PC-9 (cell line): ENCODE data around the gene COMMD1. TPM values are rescaled to one million over a fixed set of nuclear protein-coding genes. Genes with fewer than 3 reads are reported as not detected.

Experiments
- BruUV-seq: library from RNA; stranded (reverse); fragments of 400-500 nt; replicated peaks from 2 replicates; lab custom pipeline; 2021; lab: Mats Ljungman, UMichigan
- CTCF ChIA-PET: fragments of 300-600 bp; sonication (Branson Sonifier 250); formaldehyde crosslinking; loops from one replicate; lab custom pipeline; 2022; ENCODE audit warnings: antibody characterized with exemption; lab: Charles Lee
- POLR2A ChIA-PET: fragments of 300-600 bp; sonication (Branson Sonifier 250); formaldehyde crosslinking; loops from one replicate; lab custom pipeline; 2022; ENCODE audit warnings: antibody characterized with exemption; ENCODE audit not compliant: unreplicated experiment; lab: Charles Lee
- DNase-seq, 2 experiments: peaks; one replicate each; pipeline versions ENCODE4 v3.0.0 to v3.0.0-alpha.2; 2015 to 2022; ENCODE audit warnings: mixed read lengths in 1 of 2
- H2AFZ ChIP-seq: fragments of 200-600 bp; sonication (generic); 2 replicates; pipeline ENCODE4 v1.8.1; 2017; ENCODE audit warnings: antibody characterized with exemption
- H3F3A ChIP-seq: fragments of 200-600 bp; sonication (generic); 2 replicates; pipeline ENCODE4 v1.8.1; 2017; ENCODE audit warnings: antibody characterized with exemption, mild to moderate bottlenecking, low read depth; ENCODE audit not compliant: insufficient read depth
- H3K27ac ChIP-seq: fragments of 200-600 bp; sonication (generic); 2 replicates; pipeline ENCODE4 v1.6.1; 2016; ENCODE audit warnings: mixed run types
- H3K27me3 ChIP-seq: fragments of 200-600 bp; sonication (generic); 2 replicates; pipeline ENCODE4 v1.6.1; 2016; ENCODE audit warnings: low read depth, mixed run types; ENCODE audit not compliant: insufficient read depth
- H3K36me3 ChIP-seq: fragments of 200-600 bp; sonication (generic); 2 replicates; pipeline ENCODE4 v1.6.1; 2016; ENCODE audit warnings: low read depth, mixed run types
- H3K4me1 ChIP-seq: fragments of 200-600 bp; sonication (generic); replicated peaks from 2 replicates; pipeline ENCODE4 v1.6.1; 2016; ENCODE audit warnings: mixed run types; ENCODE audit not compliant: insufficient read depth
- H3K4me2 ChIP-seq: fragments of 200-600 bp; sonication (generic); 2 replicates; pipeline ENCODE4 v1.6.1; 2017; ENCODE audit warnings: mixed run types
- H3K4me3 ChIP-seq: fragments of 200-600 bp; sonication (generic); 2 replicates; pipeline ENCODE4 v1.6.1; 2016; ENCODE audit warnings: mixed run types
- H3K79me2 ChIP-seq: fragments of 200-600 bp; sonication (generic); 2 replicates; pipeline ENCODE4 v1.6.1; 2017; ENCODE audit warnings: low read depth, mixed run types
- H3K9me2 ChIP-seq: fragments of 200-600 bp; sonication (generic); 2 replicates; pipeline ENCODE4 v1.8.1; 2017; ENCODE audit warnings: mild to moderate bottlenecking; ENCODE audit not compliant: insufficient read depth
- H3K9me3 ChIP-seq: fragments of 200-600 bp; sonication (generic); 2 replicates; pipeline ENCODE4 v1.8.1; 2016; ENCODE audit warnings: low read depth; ENCODE audit not compliant: insufficient read depth
- H4K20me1 ChIP-seq: fragments of 200-600 bp; sonication (generic); 2 replicates; pipeline ENCODE4 v1.8.1; 2017; ENCODE audit not compliant: insufficient read depth
- EZH2 ChIP-seq: fragments of 200-600 bp; sonication (generic); IDR thresholded peaks from 2 replicates; pipeline ENCODE4 v1.8.0; 2017; ENCODE audit warnings: antibody characterized with exemption, low read depth
- intact Hi-C: fragments of 100-400 bp; cut with micrococcal nuclease; formaldehyde crosslinking; loops from one replicate; pipeline ENCODE4 v1.10.0; 2022; ENCODE audit not compliant: unreplicated experiment
- total RNA-seq: library from RNA; stranded (reverse); gene quantifications from 2 replicates; pipeline ENCODE4 v1.2.3, GENCODE V29; 2021
- TF ChIP-seq, protein P1 (sequence below): fragments of 200-600 bp; sonication (generic); conservative IDR thresholded peaks from 2 replicates; pipeline ENCODE4 v1.6.1; 2017; ENCODE audit warnings: mixed run types, antibody characterized with exemption, mild to moderate bottlenecking, moderate library complexity

Gene COMMD1
- total RNA-seq, 1 experiment from 2014 or later = 16.3 TPM

DNA sequence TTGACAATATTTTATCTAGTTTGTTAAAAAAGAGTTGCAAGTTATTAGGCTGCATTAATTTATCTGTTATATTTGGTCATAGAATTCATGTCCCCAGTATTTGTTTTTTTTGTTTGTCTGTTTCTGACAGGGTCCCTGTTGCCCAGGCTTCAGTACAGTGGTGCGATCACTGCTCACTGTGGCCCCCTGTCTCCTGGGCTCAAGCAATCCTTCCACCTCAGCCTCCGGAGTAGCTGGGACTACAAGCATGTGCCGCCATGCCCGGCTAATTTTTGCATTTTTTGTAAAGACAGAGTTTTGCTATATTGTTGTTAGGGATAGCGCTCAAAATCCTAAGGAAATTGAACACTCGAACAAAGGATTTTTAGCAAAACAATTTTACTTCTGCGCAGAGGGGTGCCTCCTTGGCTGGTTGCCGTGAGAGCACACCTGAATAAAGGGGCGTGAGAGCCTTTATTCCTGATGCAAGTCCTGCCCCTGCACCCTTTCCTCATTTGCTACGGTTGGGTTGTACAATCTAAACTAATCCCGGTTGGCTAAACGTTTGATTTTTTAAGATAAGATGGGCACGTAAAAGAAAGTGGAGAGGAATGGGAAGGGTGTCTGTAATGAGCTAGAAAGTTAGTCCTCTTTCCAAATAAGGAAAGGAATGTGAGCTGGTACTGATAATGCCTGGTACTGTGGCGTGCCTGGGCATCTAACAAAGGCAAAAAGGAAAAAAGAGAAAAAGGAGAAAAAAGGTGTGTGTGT is 65.5 kb downstream of the COMMD1 start:
- no peaks in the 10 kb centered on the region for H3K27me3 ChIP-seq
- no TSS peak for BruUV-seq
- ChIA-PET CTCF (no interaction called here), POLR2A (no interaction called here)
- H3K27ac ChIP-seq = no peak overlapping the region
- H3K4me1 ChIP-seq = no peaks in the 10 kb centered on the region
- no peak overlapping the region for H3K4me3 ChIP-seq
- no peak for TF ChIP-seq EZH2
- TF ChIP-seq, protein P1, sequence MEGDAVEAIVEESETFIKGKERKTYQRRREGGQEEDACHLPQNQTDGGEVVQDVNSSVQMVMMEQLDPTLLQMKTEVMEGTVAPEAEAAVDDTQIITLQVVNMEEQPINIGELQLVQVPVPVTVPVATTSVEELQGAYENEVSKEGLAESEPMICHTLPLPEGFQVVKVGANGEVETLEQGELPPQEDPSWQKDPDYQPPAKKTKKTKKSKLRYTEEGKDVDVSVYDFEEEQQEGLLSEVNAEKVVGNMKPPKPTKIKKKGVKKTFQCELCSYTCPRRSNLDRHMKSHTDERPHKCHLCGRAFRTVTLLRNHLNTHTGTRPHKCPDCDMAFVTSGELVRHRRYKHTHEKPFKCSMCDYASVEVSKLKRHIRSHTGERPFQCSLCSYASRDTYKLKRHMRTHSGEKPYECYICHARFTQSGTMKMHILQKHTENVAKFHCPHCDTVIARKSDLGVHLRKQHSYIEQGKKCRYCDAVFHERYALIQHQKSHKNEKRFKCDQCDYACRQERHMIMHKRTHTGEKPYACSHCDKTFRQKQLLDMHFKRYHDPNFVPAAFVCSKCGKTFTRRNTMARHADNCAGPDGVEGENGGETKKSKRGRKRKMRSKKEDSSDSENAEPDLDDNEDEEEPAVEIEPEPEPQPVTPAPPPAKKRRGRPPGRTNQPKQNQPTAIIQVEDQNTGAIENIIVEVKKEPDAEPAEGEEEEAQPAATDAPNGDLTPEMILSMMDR = no peak
- intact Hi-C loops = no loop called here
- H3K9me2 ChIP-seq = no peaks in the 10 kb centered on the region
- no peak for DNase-seq
- no peaks in the 10 kb centered on the region for H4K20me1 ChIP-seq
- H2AFZ ChIP-seq = no peak overlapping the region
- H3K79me2 ChIP-seq = no peaks in the 10 kb centered on the region
- H3K4me2 ChIP-seq = no peak overlapping the region
- H3F3A ChIP-seq = no peaks in the 10 kb centered on the region
- no peaks in the 10 kb centered on the region for H3K36me3 ChIP-seq
- no peaks in the 10 kb centered on the region for H3K9me3 ChIP-seq

DNA sequence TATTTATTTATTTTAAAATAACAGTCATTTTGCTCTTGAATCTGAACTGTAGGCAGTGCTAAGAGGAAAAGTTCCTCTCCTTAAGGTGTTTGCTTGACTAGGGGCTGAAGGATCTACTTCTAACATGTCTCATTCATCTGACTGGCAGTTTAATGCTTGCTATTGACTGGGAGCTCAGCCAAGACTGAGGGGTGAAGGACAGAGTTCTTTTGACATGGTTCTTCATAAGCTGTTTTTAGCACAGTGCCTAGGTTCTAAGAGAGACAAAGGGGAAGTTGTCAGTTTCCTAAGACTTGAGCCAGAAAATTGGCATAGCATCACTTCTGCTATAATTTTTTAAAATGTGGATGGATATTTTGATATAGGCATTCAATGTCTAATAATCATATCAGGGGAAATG is 73.0 kb downstream of the COMMD1 start:
- POLR2A ChIA-PET = no interaction called here
- Histone ChIP-seq H4K20me1 (no peaks in the 10 kb centered on the region), H3K27ac (no peak overlapping the region), H3K36me3 (no peaks in the 10 kb centered on the region), H3K4me3 (no peak overlapping the region), H3K27me3 (no peaks in the 10 kb centered on the region), H3K9me2 (no peaks in the 10 kb centered on the region; the same call in 1 of the 2 replicates), H3K79me2 (no peaks in the 10 kb centered on the region), H3K4me1 (no peaks in the 10 kb centered on the region), H2AFZ (no peak overlapping the region), H3F3A (no peaks in the 10 kb centered on the region), H3K4me2 (no peak overlapping the region), H3K9me3 (peaks cover 6% of the 10 kb centered on the region; the same call in 1 of the 2 replicates)
- intact Hi-C loops = no loop called here
- no peak for DNase-seq
- TF ChIP-seq, protein P1 = no peak
- no peak for TF ChIP-seq EZH2
- CTCF ChIA-PET = interaction anchor here (0.6 to 0.7 kb wide), 2 partner anchors 30 to 807 kb away, joined by 3 to 5 read pairs; no protein-coding TSS in a partner anchor
- BruUV-seq = no TSS peak

DNA sequence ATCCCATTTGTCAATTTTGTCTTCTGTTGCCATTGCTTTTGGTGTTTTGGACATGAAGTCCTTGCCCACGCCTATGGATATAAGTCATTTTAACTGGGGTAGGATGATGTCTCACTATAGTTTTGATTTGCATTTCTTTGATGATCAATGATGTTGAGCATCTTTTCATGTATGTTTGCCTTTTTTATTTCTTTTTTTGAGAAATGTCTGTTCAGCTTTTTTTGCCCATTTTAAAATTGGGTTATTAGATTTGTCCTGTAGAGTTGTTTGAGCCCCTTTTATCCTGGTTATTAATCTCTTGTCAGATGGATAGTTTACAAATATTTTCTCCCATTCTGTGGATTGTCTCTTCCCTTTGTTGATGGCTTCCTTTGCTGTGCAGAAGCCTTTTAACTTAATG is 75.3 kb downstream of the COMMD1 start:
- CTCF ChIA-PET = no interaction called here
- H3K79me2 ChIP-seq = no peaks in the 10 kb centered on the region
- no peak for TF ChIP-seq EZH2
- TF ChIP-seq, protein P1 = no peak
- H4K20me1 ChIP-seq = no peaks in the 10 kb centered on the region
- POLR2A ChIA-PET = no interaction called here
- H3K9me2 ChIP-seq = no peaks in the 10 kb centered on the region; the same call in 1 of the 2 replicates
- H3K27me3 ChIP-seq = no peaks in the 10 kb centered on the region
- H3K27ac ChIP-seq = no peak overlapping the region
- H3F3A ChIP-seq = no peaks in the 10 kb centered on the region
- H3K9me3 ChIP-seq = peaks cover 6% of the 10 kb centered on the region; the same call in 1 of the 2 replicates
- DNase-seq = no peak
- no peak overlapping the region for H3K4me2 ChIP-seq
- H3K4me3 ChIP-seq = no peak overlapping the region
- no peak overlapping the region for H2AFZ ChIP-seq
- no peaks in the 10 kb centered on the region for H3K4me1 ChIP-seq
- BruUV-seq = no TSS peak
- intact Hi-C loops = no loop called here
- H3K36me3 ChIP-seq = no peaks in the 10 kb centered on the region
